ENCODE data around the gene B3GAT1. TPM values are rescaled to one million over a fixed set of nuclear protein-coding genes. Genes with fewer than 3 reads are reported as not detected.

B3GAT1 gene
- total RNA-seq, 3 donors from 2014 or later (not counting 1 experiment from before 2014, with no cell fraction given) = 41.3 to 78.4 (median 65.1) TPM

DNA sequence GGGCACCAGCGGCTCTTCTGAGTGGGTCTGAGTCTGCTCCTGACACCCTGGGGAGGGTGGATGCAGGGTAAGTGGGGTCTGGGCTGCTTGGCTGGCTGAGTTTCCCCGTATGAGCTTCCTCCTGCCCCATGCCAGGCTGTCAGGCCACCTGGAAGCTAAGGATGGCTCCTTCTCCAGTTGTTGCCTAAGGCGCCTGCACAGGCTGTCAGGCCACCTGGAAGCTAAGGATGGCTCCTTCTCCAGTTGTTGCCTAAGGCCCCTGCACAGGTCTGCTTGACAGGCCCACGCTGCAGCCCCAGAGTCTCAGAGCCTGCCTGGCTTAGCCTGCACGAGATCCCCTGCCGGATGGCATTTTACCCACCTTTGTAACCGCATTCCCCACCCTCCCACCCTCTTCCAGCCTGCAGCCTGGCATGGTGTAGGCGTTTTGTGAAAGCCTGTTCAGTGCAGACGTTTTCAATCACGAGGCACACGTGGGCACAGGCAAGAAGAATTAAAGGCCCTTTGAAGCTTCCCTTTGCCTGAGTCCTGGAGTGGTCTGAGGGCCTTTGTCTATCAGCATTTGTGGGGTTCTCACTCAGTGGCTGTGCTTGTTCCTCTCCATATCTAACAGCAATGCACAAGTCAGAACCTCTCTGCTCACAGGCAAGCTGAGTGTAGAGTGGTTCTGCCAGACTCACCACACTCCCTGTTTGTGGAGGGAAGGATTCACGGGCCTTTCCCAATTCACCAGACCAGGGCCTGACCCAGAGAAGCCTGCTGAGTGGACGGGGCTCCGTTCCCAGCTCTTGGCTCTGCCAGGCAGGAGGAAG, 40.2 kb upstream of the B3GAT1 start:
- DNase-seq (no peak), ATAC-seq (no peak)
- H3K27me3 Mint-ChIP-seq (ENCODE audit: low read depth in 2 of 2) = no peaks in the 10 kb centered on the region
- H3K9me3 ChIP-seq (ENCODE audit: control insufficient read depth, insufficient read depth, low read length) = peaks cover 9% of the 10 kb centered on the region
- H3K36me3 ChIP-seq (ENCODE audit: control insufficient read depth, insufficient read depth, low read length) = no peaks in the 10 kb centered on the region
- no peaks in the 10 kb centered on the region for H3K36me3 Mint-ChIP-seq
- TF ChIP-seq CTCF (IDR thresholded peaks at IDR 0.05) = no peak
- H3K4me1 ChIP-seq (ENCODE audit: control insufficient read depth, insufficient read depth, low read length) = no peaks in the 10 kb centered on the region
- H3K4me1 Mint-ChIP-seq = no peaks in the 10 kb centered on the region
- intact Hi-C loops (cut with micrococcal nuclease) = no loop called here
- H3K4me3 Mint-ChIP-seq = no peak overlapping the region
- no peaks in the 10 kb centered on the region for H3K27me3 ChIP-seq (ENCODE audit: control insufficient read depth, insufficient read depth, low read length)
- no peak overlapping the region for H3K27ac Mint-ChIP-seq
- H3K27ac ChIP-seq (ENCODE audit: low read length) = no peak overlapping the region
- no peak overlapping the region for H3K4me3 ChIP-seq (ENCODE audit: low read length)
- no peaks in the 10 kb centered on the region for H3K9me3 Mint-ChIP-seq
- 84% methylated on average over 14 of the region's 14 CpGs for WGBS (ENCODE audit: insufficient coverage)

DNA sequence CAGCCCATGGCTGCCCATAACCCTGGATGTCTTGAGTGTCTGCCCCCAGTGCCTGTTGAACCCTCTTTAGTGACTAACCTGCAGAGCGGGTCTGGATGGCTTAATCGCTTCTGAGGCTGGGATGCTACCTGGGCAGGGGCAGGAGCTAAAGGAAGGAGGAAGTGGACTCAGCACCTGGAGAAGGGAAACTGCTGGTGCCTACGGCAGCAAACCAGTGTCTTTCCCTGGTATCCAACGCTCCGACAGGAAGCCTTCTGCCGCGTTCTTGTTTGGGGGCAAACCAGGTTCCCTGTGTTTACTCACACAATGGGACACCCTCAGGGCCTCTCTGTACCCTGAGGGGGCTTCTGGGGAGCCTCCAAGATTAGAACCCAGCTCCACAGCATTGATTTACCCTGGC, 38.1 kb upstream of the B3GAT1 start:
- H3K4me3 ChIP-seq (ENCODE audit: low read length) = no peak overlapping the region
- Mint-ChIP-seq H3K27ac (no peak overlapping the region), H3K36me3 (no peaks in the 10 kb centered on the region), H3K9me3 (no peaks in the 10 kb centered on the region), H3K4me3 (no peak overlapping the region), H3K27me3 (ENCODE audit: low read depth in 2 of 2) (no peaks in the 10 kb centered on the region), H3K4me1 (no peaks in the 10 kb centered on the region)
- no peaks in the 10 kb centered on the region for H3K9me3 ChIP-seq (ENCODE audit: control insufficient read depth, insufficient read depth, low read length)
- 93% methylated on average over 7 of the region's 7 CpGs for WGBS (ENCODE audit: insufficient coverage)
- no peaks in the 10 kb centered on the region for H3K36me3 ChIP-seq (ENCODE audit: control insufficient read depth, insufficient read depth, low read length)
- TF ChIP-seq CTCF (IDR thresholded peaks at IDR 0.05) = no peak
- H3K4me1 ChIP-seq (ENCODE audit: control insufficient read depth, insufficient read depth, low read length) = no peaks in the 10 kb centered on the region
- DNase-seq (no peak), ATAC-seq (no peak)
- no peaks in the 10 kb centered on the region for H3K27me3 ChIP-seq (ENCODE audit: control insufficient read depth, insufficient read depth, low read length)
- H3K27ac ChIP-seq (ENCODE audit: low read length) = no peak overlapping the region
- intact Hi-C loops (cut with micrococcal nuclease) = no loop called here

GRCh38 chr11:134449713-134450112, 37.7 kb upstream of the B3GAT1 start:
- no peak overlapping the region for H3K4me3 Mint-ChIP-seq
- no peak overlapping the region for H3K27ac ChIP-seq (ENCODE audit: low read length)
- H3K9me3 ChIP-seq (ENCODE audit: control insufficient read depth, insufficient read depth, low read length) = no peaks in the 10 kb centered on the region
- H3K27ac Mint-ChIP-seq = no peak overlapping the region
- 74% methylated on average over 7 of the region's 7 CpGs for WGBS (ENCODE audit: insufficient coverage)
- no peak overlapping the region for H3K4me3 ChIP-seq (ENCODE audit: low read length)
- no peaks in the 10 kb centered on the region for H3K4me1 ChIP-seq (ENCODE audit: control insufficient read depth, insufficient read depth, low read length)
- ATAC-seq (peak in 1 of 3 donors; percentile 30), DNase-seq (peak in 1 of 2 donors; percentile 37)
- H3K36me3 Mint-ChIP-seq = no peaks in the 10 kb centered on the region
- H3K4me1 Mint-ChIP-seq = peaks cover 0 to under 1% of the 10 kb centered on the region in 2 donors
- H3K27me3 Mint-ChIP-seq (ENCODE audit: low read depth in 2 of 2) = no peaks in the 10 kb centered on the region
- intact Hi-C loops (cut with micrococcal nuclease) = no loop called here
- H3K27me3 ChIP-seq (ENCODE audit: control insufficient read depth, insufficient read depth, low read length) = no peaks in the 10 kb centered on the region
- no peaks in the 10 kb centered on the region for H3K9me3 Mint-ChIP-seq
- no peak for TF ChIP-seq CTCF (IDR thresholded peaks at IDR 0.05)
- H3K36me3 ChIP-seq (ENCODE audit: control insufficient read depth, insufficient read depth, low read length) = no peaks in the 10 kb centered on the region

DNA sequence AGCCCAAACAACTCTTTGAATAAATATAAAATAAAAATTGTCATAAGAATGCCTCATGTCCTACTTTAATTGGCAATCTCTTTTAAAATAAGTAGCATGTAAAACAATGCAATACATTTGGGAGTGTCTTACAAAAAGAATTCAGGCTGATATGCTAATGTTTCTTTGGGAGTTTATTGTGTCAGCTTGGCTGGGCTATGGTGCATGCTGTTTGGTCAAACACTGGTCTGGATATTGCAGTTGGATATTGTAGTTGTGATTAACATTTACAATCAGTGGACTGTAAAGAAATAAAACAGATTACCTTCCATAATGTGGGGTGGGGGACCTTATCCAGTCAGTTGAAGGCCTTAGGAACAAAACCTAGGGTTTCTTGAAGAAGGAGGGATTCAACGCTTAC, 37.0 kb upstream of the B3GAT1 start:
- H3K4me3 ChIP-seq (ENCODE audit: low read length) = no peak overlapping the region
- no peaks in the 10 kb centered on the region for H3K36me3 Mint-ChIP-seq
- no peak overlapping the region for H3K27ac Mint-ChIP-seq
- no peaks in the 10 kb centered on the region for H3K36me3 ChIP-seq (ENCODE audit: control insufficient read depth, insufficient read depth, low read length)
- H3K27ac ChIP-seq (ENCODE audit: low read length) = no peak overlapping the region
- WGBS (ENCODE audit: insufficient coverage) = no CpG with 5 or more reads among the region's 1 CpG
- no peak overlapping the region for H3K4me3 Mint-ChIP-seq
- H3K9me3 ChIP-seq (ENCODE audit: control insufficient read depth, insufficient read depth, low read length) = peaks cover 4% of the 10 kb centered on the region
- no peaks in the 10 kb centered on the region for H3K4me1 ChIP-seq (ENCODE audit: control insufficient read depth, insufficient read depth, low read length)
- peaks cover 0 to 1% of the 10 kb centered on the region in 2 donors for H3K9me3 Mint-ChIP-seq
- TF ChIP-seq CTCF (IDR thresholded peaks at IDR 0.05) = no peak
- no peaks in the 10 kb centered on the region for H3K27me3 ChIP-seq (ENCODE audit: control insufficient read depth, insufficient read depth, low read length)
- ATAC-seq (no peak), DNase-seq (no peak)
- intact Hi-C loops (cut with micrococcal nuclease) = no loop called here
- H3K27me3 Mint-ChIP-seq (ENCODE audit: low read depth in 2 of 2) = no peaks in the 10 kb centered on the region
- peaks cover 3 to 8% of the 10 kb centered on the region in 2 donors for H3K4me1 Mint-ChIP-seq

All from natural killer cell (primary cell).